IPS-18c (cell line): ENCODE results near the gene EPB42.
"Not testable (repeated sequence)": the region's sequence is repeated elsewhere in the genome, so short reads cannot be mapped to it uniquely, and the experiment has no call there.

Experiments used
- H3K4me3 ChIP-seq: 2 replicates; pipeline ENCODE4 v1.7.0; 2013; ENCODE audit warnings: low read depth, mild to moderate bottlenecking, low read length, moderate library complexity; ENCODE audit not compliant: insufficient read depth
- H3K9me3 ChIP-seq: one replicate; pipeline ENCODE4 v1.6.1; 2013; ENCODE audit warnings: mild to moderate bottlenecking, low read length, moderate library complexity; ENCODE audit not compliant: control insufficient read depth, insufficient read depth

Gene EPB42

DNA sequence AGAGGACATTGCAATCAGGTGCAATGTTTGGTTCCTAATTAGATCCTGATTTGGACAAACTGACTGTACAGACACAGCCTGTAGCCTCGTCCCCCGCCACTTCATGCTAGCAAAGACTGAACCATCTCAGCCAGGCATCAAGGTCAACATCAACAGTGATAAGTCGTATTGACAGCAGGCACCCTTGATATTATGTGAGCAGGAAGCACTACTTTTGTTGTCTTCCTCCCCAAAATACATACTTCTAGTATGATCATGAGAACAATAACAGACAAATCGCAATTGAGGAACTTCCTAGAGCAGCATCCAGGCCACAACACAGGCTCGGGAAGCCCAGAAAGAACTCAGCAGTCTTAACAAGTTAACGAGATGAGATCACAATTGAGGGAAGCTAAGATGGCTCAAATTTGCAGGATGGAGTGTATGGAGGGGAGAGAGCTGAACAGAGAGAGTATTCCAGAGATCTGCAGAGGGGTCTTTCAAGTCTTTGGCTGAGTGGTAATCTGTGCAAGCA lies 25.5 kb upstream of the EPB42 start:
- no peak overlapping the region for H3K4me3 ChIP-seq
- H3K9me3 ChIP-seq, result no peaks in the 10 kb centered on the region

DNA sequence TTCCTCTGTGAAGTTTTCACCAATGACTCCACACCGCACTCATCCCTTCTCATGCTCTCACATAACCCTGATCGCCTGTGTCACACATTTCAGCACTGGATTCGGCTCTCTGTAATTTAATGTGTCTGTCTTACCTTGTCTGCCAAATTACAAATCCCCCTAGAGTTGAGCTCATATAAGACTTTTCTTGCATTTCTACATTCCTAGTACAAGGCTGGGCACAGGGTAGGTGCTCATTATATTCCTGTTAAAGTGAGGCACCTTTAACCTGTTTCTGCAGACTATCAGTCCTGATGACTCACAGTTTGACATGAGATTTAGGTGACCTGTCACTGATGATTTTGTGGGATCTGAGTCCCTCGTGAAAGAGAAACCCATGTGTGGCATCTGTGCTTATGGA lies 23.3 kb upstream of the EPB42 start:
- Histone ChIP-seq H3K4me3 (no peak overlapping the region), H3K9me3 (no peaks in the 10 kb centered on the region)

DNA sequence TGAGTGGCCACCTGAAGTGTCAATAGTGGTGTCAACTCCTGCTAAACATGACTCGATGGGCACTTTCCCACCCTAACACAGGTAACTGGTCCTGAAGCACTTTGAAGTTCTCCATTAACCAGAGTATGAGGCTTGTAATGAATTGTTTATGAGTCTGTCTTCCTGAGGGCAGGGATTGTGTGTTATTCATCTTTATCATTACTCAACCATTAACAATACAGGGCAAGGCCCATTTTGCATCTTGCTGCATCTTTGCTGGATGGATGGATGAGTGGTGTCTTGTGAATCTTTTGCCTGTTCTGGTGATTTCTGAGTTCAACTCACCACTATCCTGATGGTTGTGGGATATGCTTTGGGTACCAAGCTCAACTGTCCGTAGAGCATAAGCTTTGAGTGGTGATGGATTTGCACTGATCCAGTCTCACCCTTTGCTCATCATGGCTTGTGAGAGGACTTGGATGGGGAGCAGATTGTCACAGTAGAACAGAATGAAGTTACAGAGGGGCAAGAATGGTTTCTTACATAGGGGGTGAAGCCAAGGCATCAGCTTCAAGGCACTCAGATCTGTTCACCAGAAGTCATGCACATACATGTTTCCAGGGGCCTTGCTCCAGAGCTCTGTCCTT lies 22.3 kb upstream of the EPB42 start:
- Histone ChIP-seq H3K4me3 (no peak overlapping the region), H3K9me3 (no peaks in the 10 kb centered on the region)

DNA sequence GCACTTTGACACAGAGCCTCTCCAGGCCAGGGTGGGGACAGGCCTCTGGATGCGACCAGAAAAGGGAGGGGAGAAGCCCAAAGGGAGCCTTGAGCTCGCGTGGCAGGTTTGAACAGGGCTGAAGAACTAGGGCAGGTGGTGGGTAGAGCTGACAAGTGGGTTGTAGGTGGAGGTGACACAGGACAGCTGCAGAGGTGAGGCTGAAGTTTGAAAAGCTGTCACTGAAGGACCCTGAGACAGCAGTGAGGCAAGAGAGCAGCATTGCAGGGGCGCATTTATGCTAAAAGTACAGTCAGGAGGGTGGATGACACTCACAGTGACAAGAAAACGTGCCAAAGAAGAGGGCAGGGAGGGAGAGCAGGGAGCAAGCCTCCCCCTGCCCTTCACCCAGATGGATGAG lies 21.8 kb upstream of the EPB42 start:
- no peaks in the 10 kb centered on the region for H3K9me3 ChIP-seq

DNA sequence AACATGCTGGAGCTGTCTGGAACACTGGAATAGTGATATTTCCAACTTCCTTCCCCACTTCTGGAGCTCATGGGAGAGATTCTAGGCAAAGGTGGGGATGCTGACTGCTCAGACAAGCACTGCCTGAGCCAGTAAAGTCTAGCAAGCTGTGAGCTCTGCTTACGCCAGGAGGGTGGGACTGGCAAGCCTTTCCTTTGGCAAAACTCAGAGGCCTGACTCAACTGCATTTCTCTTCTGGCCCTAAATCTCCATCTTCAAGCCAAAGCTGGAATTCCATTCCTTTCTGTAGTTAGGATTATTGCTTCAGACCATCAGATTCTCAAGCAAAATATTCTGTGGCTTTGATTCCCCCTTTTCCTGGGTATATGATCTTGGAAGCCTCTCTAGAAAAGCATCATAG lies 20.3 kb upstream of the EPB42 start:
- no peak overlapping the region for H3K4me3 ChIP-seq
- no peaks in the 10 kb centered on the region for H3K9me3 ChIP-seq

More for the DNA sequence above, 21.8 kb upstream of the EPB42 start:
- no peak overlapping the region for H3K4me3 ChIP-seq

DNA sequence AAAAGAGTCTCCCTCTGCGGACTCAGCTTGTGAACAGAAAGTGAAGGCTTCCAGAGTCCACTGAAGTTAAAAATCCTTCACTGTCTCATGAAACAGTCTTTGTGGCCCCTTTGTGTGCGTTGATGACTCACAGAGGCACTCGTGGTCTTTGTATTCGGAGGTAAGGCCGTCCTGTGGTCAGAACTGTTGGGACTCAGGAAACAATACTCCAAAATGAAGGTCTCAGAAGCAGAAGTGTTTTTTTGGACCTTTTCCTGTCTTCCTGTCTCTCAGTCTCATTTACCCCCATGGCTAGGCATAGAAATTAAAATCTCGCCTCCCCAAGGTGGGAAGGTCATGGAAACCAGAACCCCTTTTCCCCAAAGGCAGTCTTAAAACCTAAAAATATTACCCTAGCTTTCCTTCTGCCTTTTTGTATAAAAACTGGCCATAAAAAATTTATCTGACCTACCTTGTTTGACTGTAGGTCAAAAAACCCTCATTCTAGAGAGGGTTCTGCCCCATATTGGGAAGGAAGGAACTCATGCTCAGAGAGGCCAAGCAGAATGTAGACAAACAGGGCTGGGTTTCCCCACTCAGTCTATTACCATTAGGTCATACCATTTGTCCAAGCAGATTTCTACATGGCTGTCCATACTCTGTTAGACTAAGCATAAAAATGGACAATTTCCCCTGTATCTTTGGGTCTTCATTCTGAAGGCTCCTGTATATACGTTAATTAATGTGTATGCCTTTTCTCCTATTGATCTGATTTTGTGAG lies 19.1 kb upstream of the EPB42 start:
- Histone ChIP-seq H3K4me3 (no peak overlapping the region), H3K9me3 (no peaks in the 10 kb centered on the region)

DNA sequence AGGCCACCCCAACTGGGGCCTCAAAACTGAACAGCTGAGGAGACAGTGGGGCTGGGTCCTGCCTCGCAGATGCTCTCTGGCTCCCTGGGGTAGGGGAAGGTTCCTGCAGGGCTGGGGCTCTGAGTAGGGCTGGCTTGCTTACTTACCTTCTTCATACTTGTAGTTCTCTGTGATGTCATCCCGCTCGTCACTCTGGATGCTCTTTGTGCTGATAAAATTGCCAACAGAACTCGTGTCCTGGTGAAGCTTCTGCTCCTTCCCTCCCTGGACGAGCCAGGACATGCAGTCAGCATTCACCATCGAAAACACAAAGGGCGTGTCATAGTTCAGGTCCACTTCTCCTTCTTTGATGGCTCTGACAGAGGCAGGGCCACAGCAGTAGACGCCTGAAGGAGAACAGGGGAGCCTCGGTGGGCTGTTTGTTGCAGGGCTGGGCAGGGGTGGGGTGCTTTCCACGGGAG lies 17.9 kb upstream of the EPB42 start:
- no peaks in the 10 kb centered on the region for H3K9me3 ChIP-seq
- H3K4me3 ChIP-seq, result no peak overlapping the region

DNA sequence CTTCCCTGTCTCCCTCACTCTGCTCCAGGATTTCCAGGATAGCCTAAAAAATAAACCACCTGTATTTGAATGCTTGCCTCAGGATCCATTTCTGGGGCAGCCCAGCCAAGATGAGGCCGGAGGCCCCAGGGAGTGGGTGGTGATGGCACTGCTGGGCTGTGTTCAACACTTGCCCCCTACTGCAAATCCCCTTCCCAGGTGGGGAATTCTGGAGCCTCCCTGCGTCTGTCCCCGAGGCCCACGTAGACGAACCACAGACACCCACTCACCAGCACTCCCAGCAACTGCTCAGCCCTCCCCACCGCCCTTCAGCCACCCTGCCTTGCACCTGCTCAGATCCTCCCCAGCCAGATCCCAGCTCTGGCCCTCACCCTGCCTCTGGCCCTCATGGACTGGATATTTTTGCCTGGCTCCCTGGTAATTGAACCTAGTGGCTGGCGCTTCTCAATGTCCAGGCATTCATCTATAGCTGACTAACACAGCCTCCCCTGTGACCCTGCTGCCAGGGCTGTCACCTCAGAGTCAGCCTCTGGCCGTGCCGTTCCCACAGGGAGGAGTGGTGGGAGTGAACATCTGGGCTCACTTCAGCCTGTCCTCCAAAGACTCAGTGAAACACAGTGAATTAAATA lies 17.1 kb upstream of the EPB42 start:
- H3K9me3 ChIP-seq, result no peaks in the 10 kb centered on the region
- H3K4me3 ChIP-seq, result no peak overlapping the region

DNA sequence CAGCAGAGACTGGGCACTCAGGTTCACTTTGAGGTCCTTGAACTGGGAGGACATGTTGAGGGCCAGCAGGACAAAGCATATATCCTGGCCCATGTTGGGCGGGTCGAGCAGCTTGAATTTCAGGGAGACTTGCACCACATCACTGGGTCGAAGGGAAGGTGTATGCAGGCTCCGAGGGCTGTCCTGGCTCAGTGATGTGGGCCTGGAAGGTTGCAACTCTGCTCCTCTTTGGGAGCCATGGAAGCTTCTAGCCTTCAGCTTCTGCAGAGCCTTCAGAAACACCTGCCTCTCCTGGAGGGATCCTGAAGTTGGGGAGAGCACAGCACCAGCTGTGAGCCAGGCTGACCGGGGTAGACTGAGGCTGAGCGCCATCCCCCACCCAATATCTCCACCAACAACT lies 14.7 kb upstream of the EPB42 start:
- Histone ChIP-seq H3K9me3 (no peaks in the 10 kb centered on the region), H3K4me3 (no peak overlapping the region)

DNA sequence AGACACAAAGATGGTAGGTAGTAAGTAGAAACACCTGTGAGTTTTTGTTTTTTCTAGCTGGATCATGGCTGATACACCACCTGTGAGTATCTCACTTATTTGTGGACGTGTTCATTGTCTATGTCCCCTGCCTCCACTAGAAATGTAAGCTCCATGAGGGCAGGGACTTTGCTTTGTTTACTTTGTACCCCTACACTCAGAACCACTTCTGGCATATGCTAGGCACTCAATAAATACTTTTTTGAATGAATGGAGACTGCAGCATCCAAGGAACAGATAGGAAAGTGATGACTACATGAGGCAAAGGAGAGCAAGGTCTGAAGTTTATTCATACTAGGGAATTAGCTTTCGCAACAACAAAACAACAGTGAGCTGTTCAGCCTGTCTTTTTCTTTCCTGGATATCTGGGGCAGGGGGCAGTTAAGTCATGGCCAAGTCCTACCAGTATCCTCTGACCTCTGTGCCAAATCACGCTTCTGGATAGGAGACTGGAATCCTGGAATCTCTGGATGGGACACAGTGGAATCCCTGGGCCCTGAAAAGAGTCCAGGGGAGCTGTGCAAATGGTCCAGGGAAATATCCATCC lies 11.6 kb upstream of the EPB42 start:
- Histone ChIP-seq H3K4me3 (no peak overlapping the region), H3K9me3 (peaks cover 2% of the 10 kb centered on the region)

DNA sequence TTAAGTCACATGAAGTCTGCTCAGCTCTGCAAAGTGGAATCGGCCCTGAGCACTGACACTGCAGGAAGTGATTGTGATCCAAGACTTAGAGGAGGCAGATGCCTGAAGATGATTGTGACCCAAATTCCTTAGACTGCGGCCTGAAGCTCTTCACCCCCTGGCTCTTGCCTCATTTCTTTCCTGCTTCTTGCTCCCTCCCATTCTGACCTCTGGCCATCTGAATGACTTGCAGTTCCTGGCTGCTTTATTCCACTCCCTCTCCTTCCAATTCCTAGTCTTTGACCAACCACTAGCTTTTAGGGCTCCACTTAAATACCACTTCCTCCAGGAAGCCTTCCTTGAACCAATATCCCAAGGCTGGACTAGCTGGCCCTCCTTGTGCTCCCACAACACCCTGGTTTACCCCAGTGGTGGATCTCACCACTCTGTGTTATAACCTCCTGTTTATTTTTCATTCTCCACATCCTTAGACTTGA lies 9.9 kb upstream of the EPB42 start:
- Histone ChIP-seq H3K9me3 (peaks cover 2% of the 10 kb centered on the region), H3K4me3 (no peak overlapping the region)

DNA sequence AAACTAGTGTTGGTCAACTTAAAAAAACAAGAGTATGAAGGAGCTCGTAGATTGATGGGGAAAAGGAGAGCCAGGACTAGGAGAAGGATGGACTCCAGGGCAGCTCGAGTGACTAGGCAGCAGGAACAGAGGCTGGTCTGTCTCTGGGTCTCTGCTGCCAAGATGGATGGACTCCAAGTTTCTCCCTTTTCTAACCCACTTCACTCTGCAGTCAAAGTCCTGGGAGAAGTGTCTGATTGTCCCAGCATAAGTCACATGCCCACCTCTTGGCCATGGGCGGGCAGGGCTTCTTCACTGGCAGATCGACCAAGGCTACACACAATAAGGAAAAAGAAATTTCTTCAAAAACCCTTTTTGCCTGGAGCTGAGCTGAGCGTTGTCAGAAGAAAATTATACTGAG lies 9.2 kb upstream of the EPB42 start:
- H3K4me3 ChIP-seq, result no peak overlapping the region
- peaks cover 2% of the 10 kb centered on the region for H3K9me3 ChIP-seq

DNA sequence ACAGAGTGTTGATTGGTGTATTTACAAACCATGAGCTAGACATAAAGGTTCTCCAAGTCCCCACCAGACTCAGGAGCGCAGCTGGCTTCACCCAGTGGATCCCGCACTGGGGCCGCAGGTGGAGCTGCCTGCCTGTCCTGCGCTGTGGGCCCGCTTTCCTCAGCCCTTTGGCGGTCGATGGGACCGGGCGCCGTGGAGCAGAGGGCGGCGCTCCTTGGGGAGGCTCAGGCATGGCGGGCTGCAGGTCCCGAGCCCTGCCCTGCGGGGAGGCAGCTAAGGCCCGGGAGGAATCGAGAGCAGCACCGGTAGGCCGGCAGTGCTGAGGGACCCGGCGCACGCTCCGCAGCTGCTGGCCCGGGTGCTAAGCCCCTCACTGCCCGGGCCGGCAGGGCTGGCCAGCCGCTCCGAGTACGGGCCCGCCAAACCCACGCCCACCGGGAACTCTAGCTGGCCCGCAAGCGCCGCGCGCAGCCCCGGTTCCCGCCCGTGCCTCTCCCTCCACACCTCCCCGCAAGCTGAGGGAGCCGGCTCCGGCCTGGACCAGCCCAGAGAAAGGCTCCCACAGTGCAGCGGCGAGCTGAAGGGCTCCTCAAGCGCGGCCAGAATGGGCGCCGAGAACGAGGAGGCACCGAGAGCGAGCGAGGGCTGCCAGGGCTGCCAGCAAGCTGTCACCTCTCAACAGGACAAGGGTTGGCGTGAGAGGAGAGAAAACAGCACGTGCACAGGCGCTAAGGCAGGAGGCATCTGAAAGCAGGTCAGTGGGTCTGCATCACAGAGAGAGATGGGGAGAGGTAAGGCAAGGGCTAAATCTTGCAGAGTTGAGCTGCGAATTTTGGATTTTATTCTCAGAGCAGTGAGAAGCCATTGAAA lies 5.9 kb upstream of the EPB42 start:
- Histone ChIP-seq H3K4me3 (no peak overlapping the region), H3K9me3 (peaks cover 2% of the 10 kb centered on the region)

DNA sequence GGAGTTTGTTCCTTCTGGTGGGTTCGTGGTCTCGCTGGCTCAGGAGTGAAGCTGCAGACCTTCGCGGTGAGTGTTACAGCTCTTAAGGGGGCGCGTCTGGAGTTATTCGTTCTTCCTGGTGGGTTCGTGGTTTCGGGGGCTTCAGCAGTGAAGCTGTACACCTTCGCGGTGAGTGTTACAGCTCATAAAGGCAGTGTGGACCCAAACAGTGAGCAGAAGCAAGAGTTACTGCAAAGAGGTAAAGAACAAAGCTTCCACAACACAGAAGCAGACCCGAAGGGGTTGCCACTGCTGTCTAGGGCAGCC lies 5.1 kb upstream of the EPB42 start:
- H3K9me3 ChIP-seq, H3K4me3 ChIP-seq: not testable (repeated sequence)

DNA sequence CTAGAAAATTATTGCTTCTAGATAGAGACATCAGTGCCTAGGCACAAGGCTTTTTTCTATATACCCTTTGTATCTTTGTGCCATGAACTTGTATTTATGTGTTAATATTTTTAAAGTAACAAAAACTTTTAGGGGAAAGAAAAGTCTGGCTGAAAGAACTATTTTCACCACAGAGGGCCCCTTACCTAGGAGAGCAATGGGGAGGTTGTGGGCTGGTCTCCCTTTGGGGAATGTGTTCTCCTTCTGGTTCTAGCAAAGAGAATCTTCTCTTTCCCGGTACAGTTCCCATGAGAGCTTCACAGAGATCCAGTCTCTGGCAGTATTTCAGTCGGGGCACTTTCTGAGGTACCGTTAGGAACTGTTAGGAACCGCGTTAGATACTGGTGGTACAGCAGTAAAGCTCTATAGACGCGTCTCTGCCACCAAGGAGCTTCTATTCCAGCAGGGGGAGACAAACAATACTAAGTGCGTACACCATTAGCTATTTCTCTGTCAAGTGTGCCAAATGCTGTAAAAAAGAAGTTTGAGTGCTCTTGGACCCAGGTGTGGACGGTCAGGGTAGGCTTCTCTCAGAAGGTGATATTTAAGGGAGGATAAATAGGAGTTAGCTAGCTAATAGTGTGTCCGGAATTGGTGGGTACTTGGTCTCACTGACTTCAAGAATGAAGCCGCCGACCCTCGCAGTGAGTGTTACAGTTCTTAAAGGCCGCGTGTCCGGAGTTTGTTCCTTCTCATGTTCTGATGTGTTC lies 4.6 kb upstream of the EPB42 start:
- H3K4me3 ChIP-seq, result no peak overlapping the region
- H3K9me3 ChIP-seq, result peaks cover 2% of the 10 kb centered on the region

DNA sequence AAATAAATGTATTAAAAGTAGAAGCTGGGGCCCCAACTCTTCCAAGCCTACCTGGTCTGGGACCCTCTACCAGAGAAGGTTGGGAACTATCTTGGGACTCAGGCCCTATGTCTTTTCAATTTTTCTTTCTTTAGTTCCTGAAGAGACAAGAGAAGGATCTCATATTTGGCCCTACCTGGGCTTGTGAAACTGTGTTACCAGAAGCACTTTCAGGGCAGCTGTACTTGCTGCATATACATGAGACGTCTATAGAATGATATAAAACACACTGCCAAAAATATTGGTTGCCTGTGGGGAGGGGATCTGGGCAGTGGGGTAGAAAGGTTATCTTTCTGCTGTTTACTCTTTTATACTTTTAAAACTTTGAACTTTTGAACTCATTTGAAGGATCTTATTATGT lies 604 bp upstream of the EPB42 start:
- no peaks in the 10 kb centered on the region for H3K9me3 ChIP-seq
- no peak overlapping the region for H3K4me3 ChIP-seq
